Loucy (cell line): ENCODE data around the gene FRAS1.

Experiments used
- H2AFZ ChIP-seq: fragments of 200-600 bp; sonication (generic); 2 replicates; pipeline ENCODE4 v1.6.0; 2016; ENCODE audit warnings: antibody characterized with exemption, mild to moderate bottlenecking, low read length, moderate library complexity
- H3F3A ChIP-seq: fragments of 200-600 bp; 2 replicates; pipeline ENCODE4 v1.6.0; 2016; ENCODE audit warnings: antibody characterized with exemption, low read depth, mild to moderate bottlenecking
- H3K27me3 ChIP-seq: fragments of 200-600 bp; sonication (generic); 2 replicates; pipeline ENCODE4 v1.6.1; 2014; ENCODE audit warnings: low read length, mild to moderate bottlenecking; ENCODE audit not compliant: insufficient read depth, poor library complexity, severe bottlenecking
- H3K36me3 ChIP-seq: fragments of 200-600 bp; sonication (generic); 2 replicates; pipeline ENCODE4 v1.6.1; 2016; ENCODE audit warnings: low read length; ENCODE audit not compliant: insufficient read depth
- H3K4me1 ChIP-seq: fragments of 200-600 bp; sonication (generic); 2 replicates; pipeline ENCODE4 v1.5.1; 2014; ENCODE audit warnings: low read length, mild to moderate bottlenecking; ENCODE audit not compliant: insufficient read depth, poor library complexity, severe bottlenecking
- H3K4me2 ChIP-seq: fragments of 200-600 bp; sonication (generic); 2 replicates; pipeline ENCODE4 v1.6.0; 2014; ENCODE audit warnings: antibody characterized with exemption, low read length, low read depth, mild to moderate bottlenecking; ENCODE audit not compliant: poor library complexity, severe bottlenecking
- H3K4me3 ChIP-seq: fragments of 200-600 bp; sonication (generic); 2 replicates; pipeline ENCODE4 v1.5.1; 2014; ENCODE audit warnings: low read length, mild to moderate bottlenecking, mixed read lengths; ENCODE audit not compliant: poor library complexity, severe bottlenecking
- H3K79me2 ChIP-seq: fragments of 200-600 bp; sonication (generic); 2 replicates; pipeline ENCODE4 v1.6.1; 2014; ENCODE audit warnings: low read length; ENCODE audit not compliant: insufficient read depth
- H3K9ac ChIP-seq: fragments of 200-600 bp; sonication (generic); 2 replicates; pipeline ENCODE4 v1.6.0; 2014; ENCODE audit warnings: mild to moderate bottlenecking, low read depth, low read length, moderate library complexity; ENCODE audit not compliant: poor library complexity, severe bottlenecking
- H3K9me2 ChIP-seq: fragments of 200-600 bp; sonication (generic); replicated peaks from 2 replicates; pipeline ENCODE4 v1.6.1; 2016; ENCODE audit warnings: low read depth, low read length, mixed read lengths
- H3K9me3 ChIP-seq: fragments of 200-600 bp; sonication (generic); 2 replicates; pipeline ENCODE4 v1.6.1; 2014; ENCODE audit warnings: mild to moderate bottlenecking, antibody characterized with exemption, low read length, low read depth; ENCODE audit not compliant: insufficient read depth
- H4K20me1 ChIP-seq: fragments of 200-600 bp; sonication (generic); 2 replicates; pipeline ENCODE4 v1.6.0; 2014; ENCODE audit warnings: antibody characterized with exemption, low read length, mild to moderate bottlenecking; ENCODE audit not compliant: insufficient read depth, poor library complexity, severe bottlenecking
- EZH2phosphoT487 ChIP-seq: fragments of 200-600 bp; IDR thresholded peaks from 2 replicates; pipeline ENCODE4 v1.6.1; 2018; ENCODE audit warnings: antibody characterized with exemption, mild to moderate bottlenecking, moderate library complexity, borderline replicate concordance
- TF ChIP-seq, protein P1 (sequence below): fragments of 200-600 bp; sonication (generic); conservative IDR thresholded peaks from 2 replicates; pipeline ENCODE4 v1.5.1; 2014; ENCODE audit warnings: mild to moderate bottlenecking, antibody characterized with exemption, low read length

The FRAS1 gene

DNA sequence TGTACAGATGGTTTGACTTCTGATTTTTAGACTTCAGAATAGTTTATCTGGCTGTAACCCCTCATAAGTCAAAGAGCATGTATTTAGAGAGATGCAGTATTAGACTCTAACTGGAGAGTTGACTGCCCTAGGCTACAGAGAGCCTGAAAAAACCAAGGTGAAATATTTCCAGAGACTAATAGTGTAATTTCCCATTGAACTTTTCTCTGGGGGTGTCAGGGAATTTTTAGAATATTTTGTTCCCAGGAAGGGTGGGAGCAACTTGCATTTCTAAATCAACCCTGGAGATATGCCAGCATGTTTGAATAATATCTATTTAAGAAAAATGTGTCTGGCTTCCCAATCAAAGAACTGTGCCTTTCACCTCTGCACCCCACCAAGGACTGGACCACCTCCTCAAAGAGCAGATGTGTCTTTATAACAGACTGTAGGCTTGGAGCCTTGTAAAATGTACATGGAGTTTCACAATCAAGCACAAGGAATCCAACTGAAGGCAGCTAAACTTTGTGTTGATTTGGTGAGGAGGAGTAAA lies 496.5 kb downstream of the FRAS1 start:
- no peaks in the 10 kb centered on the region for H3K9me2 ChIP-seq
- TF ChIP-seq EZH2phosphoT487 = no peak
- H3K4me1 ChIP-seq = peaks cover 11% of the 10 kb centered on the region
- no peaks in the 10 kb centered on the region for H3K36me3 ChIP-seq
- no peaks in the 10 kb centered on the region for H4K20me1 ChIP-seq
- no peak overlapping the region for H3K9ac ChIP-seq
- H3K9me3 ChIP-seq = no peaks in the 10 kb centered on the region
- H3K27me3 ChIP-seq = no peaks in the 10 kb centered on the region
- no peak overlapping the region for H3K4me2 ChIP-seq
- H3K79me2 ChIP-seq = no peaks in the 10 kb centered on the region
- H3K4me3 ChIP-seq = no peak overlapping the region
- H3F3A ChIP-seq = peaks cover 5% of the 10 kb centered on the region; the same call in 1 of the 2 replicates
- no peak overlapping the region for H2AFZ ChIP-seq

DNA sequence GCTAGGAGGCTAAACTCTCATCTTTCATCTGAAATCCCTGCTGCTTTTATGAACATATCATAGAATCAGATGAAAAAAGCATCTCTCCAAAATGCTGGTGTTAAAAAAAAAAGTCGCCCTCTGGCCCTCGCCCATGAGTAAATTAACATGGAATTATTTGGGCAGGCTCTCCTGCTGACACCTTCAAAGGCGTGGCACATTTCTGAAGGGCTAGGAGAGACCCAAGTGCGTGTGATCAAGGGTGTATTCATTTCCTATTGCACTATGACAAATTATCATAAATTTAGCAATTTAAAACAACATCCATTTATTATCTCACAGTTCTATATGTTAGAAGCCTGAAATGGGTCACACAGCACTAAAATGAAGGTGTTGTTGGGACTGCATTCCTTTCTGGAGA lies 499.5 kb downstream of the FRAS1 start:
- Histone ChIP-seq H3K9ac (no peak overlapping the region), H3K4me1 (peaks cover 12% of the 10 kb centered on the region), H3K4me2 (no peak overlapping the region)

DNA sequence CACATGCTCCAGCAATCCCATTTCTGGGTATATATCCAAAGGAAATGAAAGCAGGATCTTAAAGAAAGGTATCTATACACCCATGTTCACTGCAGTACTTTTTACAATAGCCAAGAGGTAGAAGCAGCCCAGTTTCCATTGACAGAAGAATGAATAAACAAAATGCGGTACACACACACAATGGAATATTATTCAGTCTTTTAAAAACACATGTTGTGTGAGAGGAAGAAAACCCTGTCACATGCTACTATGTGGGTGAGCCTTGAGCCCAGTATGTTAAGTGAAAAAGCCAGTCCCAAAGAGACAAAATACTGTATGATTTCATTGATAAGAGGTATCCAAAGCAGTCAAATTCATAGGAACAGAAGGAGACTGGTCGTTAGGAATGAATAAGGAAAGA lies 500.7 kb downstream of the FRAS1 start:
- Histone ChIP-seq H3F3A (no peaks in the 10 kb centered on the region), H3K4me2 (no peak overlapping the region), H3K36me3 (no peaks in the 10 kb centered on the region), H3K27me3 (no peaks in the 10 kb centered on the region), H3K9me3 (no peaks in the 10 kb centered on the region), H3K4me1 (peaks cover 10% of the 10 kb centered on the region), H3K4me3 (no peak overlapping the region), H4K20me1 (no peaks in the 10 kb centered on the region), H2AFZ (0 out of 2 replicates have a peak overlapping the region, but pooled peaks have one; percentile 15), H3K9me2 (no peaks in the 10 kb centered on the region), H3K79me2 (no peaks in the 10 kb centered on the region), H3K9ac (no peak overlapping the region)
- TF ChIP-seq, protein P1, sequence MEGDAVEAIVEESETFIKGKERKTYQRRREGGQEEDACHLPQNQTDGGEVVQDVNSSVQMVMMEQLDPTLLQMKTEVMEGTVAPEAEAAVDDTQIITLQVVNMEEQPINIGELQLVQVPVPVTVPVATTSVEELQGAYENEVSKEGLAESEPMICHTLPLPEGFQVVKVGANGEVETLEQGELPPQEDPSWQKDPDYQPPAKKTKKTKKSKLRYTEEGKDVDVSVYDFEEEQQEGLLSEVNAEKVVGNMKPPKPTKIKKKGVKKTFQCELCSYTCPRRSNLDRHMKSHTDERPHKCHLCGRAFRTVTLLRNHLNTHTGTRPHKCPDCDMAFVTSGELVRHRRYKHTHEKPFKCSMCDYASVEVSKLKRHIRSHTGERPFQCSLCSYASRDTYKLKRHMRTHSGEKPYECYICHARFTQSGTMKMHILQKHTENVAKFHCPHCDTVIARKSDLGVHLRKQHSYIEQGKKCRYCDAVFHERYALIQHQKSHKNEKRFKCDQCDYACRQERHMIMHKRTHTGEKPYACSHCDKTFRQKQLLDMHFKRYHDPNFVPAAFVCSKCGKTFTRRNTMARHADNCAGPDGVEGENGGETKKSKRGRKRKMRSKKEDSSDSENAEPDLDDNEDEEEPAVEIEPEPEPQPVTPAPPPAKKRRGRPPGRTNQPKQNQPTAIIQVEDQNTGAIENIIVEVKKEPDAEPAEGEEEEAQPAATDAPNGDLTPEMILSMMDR = no peak
- TF ChIP-seq EZH2phosphoT487 = no peak

More for the DNA sequence above, 499.5 kb downstream of the FRAS1 start:
- no peak overlapping the region for H3K4me3 ChIP-seq
- TF ChIP-seq EZH2phosphoT487 = no peak
- TF ChIP-seq, protein P1 = no peak
- no peaks in the 10 kb centered on the region for H3K36me3 ChIP-seq
- H3F3A ChIP-seq = no peaks in the 10 kb centered on the region
- H3K9me2 ChIP-seq = no peaks in the 10 kb centered on the region
- H3K79me2 ChIP-seq = no peaks in the 10 kb centered on the region
- no peaks in the 10 kb centered on the region for H4K20me1 ChIP-seq
- no peaks in the 10 kb centered on the region for H3K9me3 ChIP-seq
- no peaks in the 10 kb centered on the region for H3K27me3 ChIP-seq
- H2AFZ ChIP-seq = no peak overlapping the region

DNA sequence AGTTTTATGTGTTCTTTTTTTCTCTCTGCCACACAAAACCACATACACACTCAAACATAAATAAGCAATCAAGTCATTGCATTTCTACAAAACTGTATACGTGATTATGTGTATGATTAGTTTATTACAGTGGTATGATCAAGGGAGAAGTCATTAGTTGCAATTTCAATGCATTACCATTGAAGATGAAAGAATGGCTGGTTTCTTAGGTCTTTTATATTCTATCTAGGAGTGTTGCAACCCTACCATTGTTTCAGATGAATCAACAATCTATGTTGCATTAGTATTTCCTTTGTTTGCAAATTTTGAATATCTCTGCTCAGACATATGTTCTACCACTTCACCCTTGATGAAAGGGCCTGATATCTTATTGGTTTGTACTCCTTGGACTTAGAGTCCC lies 501.3 kb downstream of the FRAS1 start:
- Histone ChIP-seq H3K36me3 (no peaks in the 10 kb centered on the region), H3K4me1 (peaks cover 10% of the 10 kb centered on the region), H3K4me3 (no peak overlapping the region), H3K9ac (no peak overlapping the region), H3F3A (no peaks in the 10 kb centered on the region), H3K9me3 (no peaks in the 10 kb centered on the region), H2AFZ (no peak overlapping the region), H3K4me2 (no peak overlapping the region), H3K27me3 (no peaks in the 10 kb centered on the region), H4K20me1 (no peaks in the 10 kb centered on the region), H3K9me2 (no peaks in the 10 kb centered on the region), H3K79me2 (no peaks in the 10 kb centered on the region)
- no peak for TF ChIP-seq EZH2phosphoT487
- TF ChIP-seq, protein P1 = no peak
